GM23338 (cell line): Measurements from ENCODE around the gene MAN2A2. TPM values are rescaled to one million over a fixed set of nuclear protein-coding genes. Genes with fewer than 3 reads are reported as not detected.

Source experiments
- ATAC-seq: fragments of 200-7000 bp; cut with Tn5 transposase; 3 replicates; pipeline ENCODE4 v1.9.1; 2020
- DNase-seq: peaks from one replicate; pipeline ENCODE4 v3.0.0-alpha.2; 2015; ENCODE audit warnings: low spot score
- H2AFZ ChIP-seq: fragments of 200-600 bp; sonication (generic); 2 replicates; pipeline ENCODE4 v1.8.0; 2016; ENCODE audit warnings: antibody characterized with exemption, mild to moderate bottlenecking, moderate library complexity
- H3F3A ChIP-seq: fragments of 200-600 bp; sonication (generic); replicated peaks from 2 replicates; pipeline ENCODE4 v1.8.0; 2017; ENCODE audit warnings: antibody characterized with exemption, mixed run types, low read depth
- H3K27ac ChIP-seq: fragments of 200-600 bp; sonication (generic); 2 replicates; pipeline ENCODE4 v1.6.1; 2016; ENCODE audit warnings: low read depth
- H3K27me3 ChIP-seq: fragments of 200-600 bp; sonication (generic); 2 replicates; pipeline ENCODE4 v1.8.0; 2016; ENCODE audit warnings: mild to moderate bottlenecking, mixed run types, moderate library complexity; ENCODE audit not compliant: insufficient read depth
- H3K36me3 ChIP-seq: fragments of 200-600 bp; sonication (generic); 2 replicates; pipeline ENCODE4 v1.8.0; 2016; ENCODE audit warnings: mild to moderate bottlenecking; ENCODE audit not compliant: insufficient read depth
- H3K4me1 ChIP-seq: fragments of 200-600 bp; sonication (generic); 2 replicates; pipeline ENCODE4 v1.8.0; 2016; ENCODE audit warnings: mild to moderate bottlenecking, moderate library complexity; ENCODE audit not compliant: insufficient read depth
- H3K4me2 ChIP-seq: fragments of 200-600 bp; sonication (generic); 2 replicates; pipeline ENCODE4 v1.7.1; 2017; ENCODE audit warnings: mixed run types
- H3K4me3 ChIP-seq: fragments of 200-600 bp; sonication (generic); 2 replicates; pipeline ENCODE4 v1.6.1; 2016; ENCODE audit warnings: mixed run types
- H3K79me2 ChIP-seq: fragments of 200-600 bp; sonication (generic); replicated peaks from 2 replicates; pipeline ENCODE4 v1.8.0; 2017; ENCODE audit warnings: mild to moderate bottlenecking; ENCODE audit not compliant: insufficient read depth
- H3K9me2 ChIP-seq: fragments of 200-600 bp; sonication (generic); 2 replicates; pipeline ENCODE4 v1.8.0; 2017; ENCODE audit not compliant: insufficient read depth
- H4K20me1 ChIP-seq: fragments of 200-600 bp; sonication (generic); replicated peaks from 2 replicates; pipeline ENCODE4 v1.8.0; 2017; ENCODE audit warnings: mild to moderate bottlenecking; ENCODE audit not compliant: insufficient read depth
- H3K27ac Mint-ChIP-seq: 2 replicates; pipeline ENCODE4 v1.8.0; 2020; ENCODE audit warnings: inconsistent platforms, mild to moderate bottlenecking, moderate library complexity, mixed read lengths
- H3K27me3 Mint-ChIP-seq: 3 replicates; pipeline ENCODE4 v1.8.0; 2022; ENCODE audit warnings: low read depth, mild to moderate bottlenecking, moderate library complexity, mixed read lengths, inconsistent platforms; ENCODE audit not compliant: insufficient read depth, poor library complexity
- H3K36me3 Mint-ChIP-seq: 3 replicates; pipeline ENCODE4 v1.8.0; 2021; ENCODE audit warnings: low read depth, mild to moderate bottlenecking, inconsistent platforms, moderate library complexity, mixed read lengths
- H3K4me1 Mint-ChIP-seq: 3 replicates; pipeline ENCODE4 v1.8.0; 2020; ENCODE audit warnings: mild to moderate bottlenecking, inconsistent platforms, mixed read lengths
- H3K4me3 Mint-ChIP-seq: 3 replicates; pipeline ENCODE4 v1.8.0; 2021; ENCODE audit warnings: moderate library complexity, mild to moderate bottlenecking, inconsistent platforms, mixed read lengths
- H3K9me3 Mint-ChIP-seq: 3 replicates; pipeline ENCODE4 v1.8.0; 2020; ENCODE audit warnings: moderate library complexity, mild to moderate bottlenecking, inconsistent platforms, mixed read lengths
- CREB1 ChIP-seq: fragments of 250-450 bp; sonication (Bioruptor Pico); IDR thresholded peaks from 2 replicates; pipeline ENCODE4 v1.5.0; 2020; ENCODE audit warnings: low read depth, mild to moderate bottlenecking, moderate library complexity
- EZH2 ChIP-seq: fragments of 200-600 bp; sonication (generic); IDR thresholded peaks from one replicate; pipeline ENCODE4 v1.8.0; 2017; ENCODE audit warnings: antibody characterized with exemption, mild to moderate bottlenecking, low read depth; ENCODE audit not compliant: unreplicated experiment
- EZH2phosphoT487 ChIP-seq: fragments of 200-600 bp; sonication (generic); IDR thresholded peaks from one replicate; pipeline ENCODE4 v1.8.1; 2018; ENCODE audit warnings: antibody characterized with exemption; ENCODE audit not compliant: unreplicated experiment
- JUNB ChIP-seq: IDR thresholded peaks from one replicate; pipeline ENCODE4 v1.6.1; 2016; ENCODE audit warnings: antibody characterized with exemption; ENCODE audit not compliant: unreplicated experiment
- NANOG ChIP-seq: IDR thresholded peaks from 2 replicates; pipeline ENCODE4 v1.6.1; 2016; ENCODE audit warnings: antibody characterized with exemption, borderline replicate concordance
- POLR2AphosphoS5 ChIP-seq: IDR thresholded peaks from 2 replicates; pipeline ENCODE4 v1.6.1; 2016; ENCODE audit warnings: antibody characterized with exemption, low read depth
- STAT1 ChIP-seq: IDR thresholded peaks from one replicate; pipeline ENCODE4 v1.6.1; 2016; ENCODE audit warnings: antibody characterized with exemption; ENCODE audit not compliant: unreplicated experiment
- ZNF114 ChIP-seq: fragments of 250-450 bp; sonication (Bioruptor Pico); IDR thresholded peaks from 2 replicates; pipeline ENCODE4 v1.5.0; 2020; ENCODE audit warnings: mild to moderate bottlenecking, moderate library complexity
- ZNF331 ChIP-seq: fragments of 250-450 bp; sonication (Bioruptor Pico); IDR thresholded peaks from 2 replicates; pipeline ENCODE4 v1.5.0; 2020; ENCODE audit warnings: low read depth, mild to moderate bottlenecking, moderate library complexity
- polyA plus RNA-seq: library from polyadenylated mRNA; unstranded; fragments of >200 nt; fragmentation: Nextera tagmentation; extraction: Ambion mirVana; gene quantifications from 2 replicates; pipeline ENCODE4 v1.2.1, GENCODE V29; 2016
- total RNA-seq: library from RNA; depleted of rRNA; stranded (reverse); fragments of >200 nt; shearing (Covaris generic); gene quantifications from 2 replicates; pipeline ENCODE4 v1.2.3, GENCODE V29; 2014
- TF ChIP-seq, protein P1 (sequence below): IDR thresholded peaks from 2 replicates; pipeline ENCODE4 v1.6.1; 2016; ENCODE audit warnings: antibody characterized with exemption
- TF ChIP-seq, protein P2 (sequence below): fragments of 250-450 bp; sonication (Bioruptor Pico); IDR thresholded peaks from 2 replicates; pipeline ENCODE4 v1.5.0; 2020; ENCODE audit warnings: mild to moderate bottlenecking, moderate library complexity
- TF ChIP-seq, protein P3 (sequence below), 2 experiments: fragments of 200-600 bp in 1 of 2; sonication (generic) in 1 of 2; conservative IDR thresholded peaks; 2 replicates each; pipeline versions ENCODE4 v1.5.1 to v1.6.1; 2016 to 2017; ENCODE audit warnings: antibody characterized with exemption in 2 of 2, low read depth in 2 of 2, mild to moderate bottlenecking in 2 of 2, moderate library complexity in 1 of 2
- TF ChIP-seq, protein P4 (sequence below): IDR thresholded peaks from one replicate; pipeline ENCODE4 v1.6.1; 2018; ENCODE audit warnings: antibody characterized with exemption; ENCODE audit not compliant: unreplicated experiment

Gene MAN2A2
- total and polyA plus RNA-seq, 2 experiments from 2014 or later, result 8.2 to 17.1 TPM

DNA sequence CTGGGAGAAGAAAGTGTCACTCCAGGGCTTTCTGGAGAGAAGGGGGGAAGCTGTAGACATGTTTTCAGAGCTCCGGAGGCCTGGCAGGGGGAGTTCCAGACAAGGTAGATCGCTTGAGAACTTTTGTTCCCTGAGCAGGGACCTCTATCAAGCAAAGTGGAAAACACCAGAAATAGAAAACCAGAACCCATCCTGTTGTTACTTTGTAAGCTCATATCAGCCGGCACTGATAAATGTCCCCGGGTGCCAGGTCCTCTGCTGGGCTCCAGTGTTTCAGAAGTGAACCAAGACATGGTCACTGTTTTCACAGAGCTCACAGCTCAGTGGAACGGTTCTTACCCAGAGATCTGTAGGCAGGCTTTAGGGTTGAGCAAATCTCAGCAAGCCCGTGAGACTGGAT lies 15.7 kb downstream of the MAN2A2 start:
- Histone ChIP-seq H3F3A (no peaks in the 10 kb centered on the region), H3K4me1 (0 out of 2 replicates have a peak, but pooled peaks cover 6% of the 10 kb centered on the region), H4K20me1 (no peaks in the 10 kb centered on the region), H3K79me2 (no peaks in the 10 kb centered on the region), H3K4me3 (no peak overlapping the region), H3K27me3 (no peaks in the 10 kb centered on the region), H3K36me3 (no peaks in the 10 kb centered on the region), H2AFZ (no peak overlapping the region), H3K4me2 (no peak overlapping the region), H3K27ac (no peak overlapping the region), H3K9me2 (no peaks in the 10 kb centered on the region)
- DNase-seq (no peak), ATAC-seq (no peak)
- peaks cover 10% of the 10 kb centered on the region; the same call in 2 of the 3 replicates for H3K36me3 Mint-ChIP-seq
- H3K4me1 Mint-ChIP-seq, result peaks cover 11% of the 10 kb centered on the region
- no peak overlapping the region for H3K4me3 Mint-ChIP-seq
- no peaks in the 10 kb centered on the region for H3K9me3 Mint-ChIP-seq
- no peak overlapping the region for H3K27ac Mint-ChIP-seq
- peaks cover 10% of the 10 kb centered on the region for H3K27me3 Mint-ChIP-seq
- TF ChIP-seq STAT1 (no peak), POLR2AphosphoS5 (no peak), EZH2 (no peak), JUNB (no peak), EZH2phosphoT487 (no peak), NANOG (no peak), ZNF114 (CRISPR knock-in tag) (no peak), CREB1 (CRISPR knock-in tag) (no peak), ZNF331 (CRISPR knock-in tag) (no peak)
- TF ChIP-seq, protein P1, sequence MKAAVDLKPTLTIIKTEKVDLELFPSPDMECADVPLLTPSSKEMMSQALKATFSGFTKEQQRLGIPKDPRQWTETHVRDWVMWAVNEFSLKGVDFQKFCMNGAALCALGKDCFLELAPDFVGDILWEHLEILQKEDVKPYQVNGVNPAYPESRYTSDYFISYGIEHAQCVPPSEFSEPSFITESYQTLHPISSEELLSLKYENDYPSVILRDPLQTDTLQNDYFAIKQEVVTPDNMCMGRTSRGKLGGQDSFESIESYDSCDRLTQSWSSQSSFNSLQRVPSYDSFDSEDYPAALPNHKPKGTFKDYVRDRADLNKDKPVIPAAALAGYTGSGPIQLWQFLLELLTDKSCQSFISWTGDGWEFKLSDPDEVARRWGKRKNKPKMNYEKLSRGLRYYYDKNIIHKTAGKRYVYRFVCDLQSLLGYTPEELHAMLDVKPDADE, result no peak
- TF ChIP-seq, protein P2, sequence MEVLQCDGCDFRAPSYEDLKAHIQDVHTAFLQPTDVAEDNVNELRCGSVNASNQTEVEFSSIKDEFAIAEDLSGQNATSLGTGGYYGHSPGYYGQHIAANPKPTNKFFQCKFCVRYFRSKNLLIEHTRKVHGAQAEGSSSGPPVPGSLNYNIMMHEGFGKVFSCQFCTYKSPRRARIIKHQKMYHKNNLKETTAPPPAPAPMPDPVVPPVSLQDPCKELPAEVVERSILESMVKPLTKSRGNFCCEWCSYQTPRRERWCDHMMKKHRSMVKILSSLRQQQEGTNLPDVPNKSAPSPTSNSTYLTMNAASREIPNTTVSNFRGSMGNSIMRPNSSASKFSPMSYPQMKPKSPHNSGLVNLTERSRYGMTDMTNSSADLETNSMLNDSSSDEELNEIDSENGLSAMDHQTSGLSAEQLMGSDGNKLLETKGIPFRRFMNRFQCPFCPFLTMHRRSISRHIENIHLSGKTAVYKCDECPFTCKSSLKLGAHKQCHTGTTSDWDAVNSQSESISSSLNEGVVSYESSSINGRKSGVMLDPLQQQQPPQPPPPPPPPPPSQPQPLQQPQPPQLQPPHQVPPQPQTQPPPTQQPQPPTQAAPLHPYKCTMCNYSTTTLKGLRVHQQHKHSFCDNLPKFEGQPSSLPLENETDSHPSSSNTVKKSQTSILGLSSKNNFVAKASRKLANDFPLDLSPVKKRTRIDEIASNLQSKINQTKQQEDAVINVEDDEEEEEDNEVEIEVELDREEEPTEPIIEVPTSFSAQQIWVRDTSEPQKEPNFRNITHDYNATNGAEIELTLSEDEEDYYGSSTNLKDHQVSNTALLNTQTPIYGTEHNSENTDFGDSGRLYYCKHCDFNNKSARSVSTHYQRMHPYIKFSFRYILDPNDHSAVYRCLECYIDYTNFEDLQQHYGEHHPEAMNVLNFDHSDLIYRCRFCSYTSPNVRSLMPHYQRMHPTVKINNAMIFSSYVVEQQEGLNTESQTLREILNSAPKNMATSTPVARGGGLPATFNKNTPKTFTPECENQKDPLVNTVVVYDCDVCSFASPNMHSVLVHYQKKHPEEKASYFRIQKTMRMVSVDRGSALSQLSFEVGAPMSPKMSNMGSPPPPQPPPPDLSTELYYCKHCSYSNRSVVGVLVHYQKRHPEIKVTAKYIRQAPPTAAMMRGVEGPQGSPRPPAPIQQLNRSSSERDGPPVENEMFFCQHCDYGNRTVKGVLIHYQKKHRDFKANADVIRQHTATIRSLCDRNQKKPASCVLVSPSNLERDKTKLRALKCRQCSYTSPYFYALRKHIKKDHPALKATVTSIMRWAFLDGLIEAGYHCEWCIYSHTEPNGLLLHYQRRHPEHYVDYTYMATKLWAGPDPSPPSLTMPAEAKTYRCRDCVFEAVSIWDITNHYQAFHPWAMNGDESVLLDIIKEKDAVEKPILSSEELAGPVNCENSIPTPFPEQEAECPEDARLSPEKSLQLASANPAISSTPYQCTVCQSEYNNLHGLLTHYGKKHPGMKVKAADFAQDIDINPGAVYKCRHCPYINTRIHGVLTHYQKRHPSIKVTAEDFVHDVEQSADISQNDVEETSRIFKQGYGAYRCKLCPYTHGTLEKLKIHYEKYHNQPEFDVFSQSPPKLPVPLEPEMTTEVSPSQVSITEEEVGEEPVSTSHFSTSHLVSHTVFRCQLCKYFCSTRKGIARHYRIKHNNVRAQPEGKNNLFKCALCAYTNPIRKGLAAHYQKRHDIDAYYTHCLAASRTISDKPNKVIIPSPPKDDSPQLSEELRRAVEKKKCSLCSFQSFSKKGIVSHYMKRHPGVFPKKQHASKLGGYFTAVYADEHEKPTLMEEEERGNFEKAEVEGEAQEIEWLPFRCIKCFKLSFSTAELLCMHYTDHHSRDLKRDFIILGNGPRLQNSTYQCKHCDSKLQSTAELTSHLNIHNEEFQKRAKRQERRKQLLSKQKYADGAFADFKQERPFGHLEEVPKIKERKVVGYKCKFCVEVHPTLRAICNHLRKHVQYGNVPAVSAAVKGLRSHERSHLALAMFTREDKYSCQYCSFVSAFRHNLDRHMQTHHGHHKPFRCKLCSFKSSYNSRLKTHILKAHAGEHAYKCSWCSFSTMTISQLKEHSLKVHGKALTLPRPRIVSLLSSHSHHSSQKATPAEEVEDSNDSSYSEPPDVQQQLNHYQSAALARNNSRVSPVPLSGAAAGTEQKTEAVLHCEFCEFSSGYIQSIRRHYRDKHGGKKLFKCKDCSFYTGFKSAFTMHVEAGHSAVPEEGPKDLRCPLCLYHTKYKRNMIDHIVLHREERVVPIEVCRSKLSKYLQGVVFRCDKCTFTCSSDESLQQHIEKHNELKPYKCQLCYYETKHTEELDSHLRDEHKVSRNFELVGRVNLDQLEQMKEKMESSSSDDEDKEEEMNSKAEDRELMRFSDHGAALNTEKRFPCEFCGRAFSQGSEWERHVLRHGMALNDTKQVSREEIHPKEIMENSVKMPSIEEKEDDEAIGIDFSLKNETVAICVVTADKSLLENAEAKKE (CRISPR knock-in tag), result no peak
- TF ChIP-seq, protein P3, sequence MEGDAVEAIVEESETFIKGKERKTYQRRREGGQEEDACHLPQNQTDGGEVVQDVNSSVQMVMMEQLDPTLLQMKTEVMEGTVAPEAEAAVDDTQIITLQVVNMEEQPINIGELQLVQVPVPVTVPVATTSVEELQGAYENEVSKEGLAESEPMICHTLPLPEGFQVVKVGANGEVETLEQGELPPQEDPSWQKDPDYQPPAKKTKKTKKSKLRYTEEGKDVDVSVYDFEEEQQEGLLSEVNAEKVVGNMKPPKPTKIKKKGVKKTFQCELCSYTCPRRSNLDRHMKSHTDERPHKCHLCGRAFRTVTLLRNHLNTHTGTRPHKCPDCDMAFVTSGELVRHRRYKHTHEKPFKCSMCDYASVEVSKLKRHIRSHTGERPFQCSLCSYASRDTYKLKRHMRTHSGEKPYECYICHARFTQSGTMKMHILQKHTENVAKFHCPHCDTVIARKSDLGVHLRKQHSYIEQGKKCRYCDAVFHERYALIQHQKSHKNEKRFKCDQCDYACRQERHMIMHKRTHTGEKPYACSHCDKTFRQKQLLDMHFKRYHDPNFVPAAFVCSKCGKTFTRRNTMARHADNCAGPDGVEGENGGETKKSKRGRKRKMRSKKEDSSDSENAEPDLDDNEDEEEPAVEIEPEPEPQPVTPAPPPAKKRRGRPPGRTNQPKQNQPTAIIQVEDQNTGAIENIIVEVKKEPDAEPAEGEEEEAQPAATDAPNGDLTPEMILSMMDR (conservative IDR thresholded peaks at IDR 0.05; ENCODE audit: low read depth in 2 of 2), result no peak
- TF ChIP-seq, protein P4, sequence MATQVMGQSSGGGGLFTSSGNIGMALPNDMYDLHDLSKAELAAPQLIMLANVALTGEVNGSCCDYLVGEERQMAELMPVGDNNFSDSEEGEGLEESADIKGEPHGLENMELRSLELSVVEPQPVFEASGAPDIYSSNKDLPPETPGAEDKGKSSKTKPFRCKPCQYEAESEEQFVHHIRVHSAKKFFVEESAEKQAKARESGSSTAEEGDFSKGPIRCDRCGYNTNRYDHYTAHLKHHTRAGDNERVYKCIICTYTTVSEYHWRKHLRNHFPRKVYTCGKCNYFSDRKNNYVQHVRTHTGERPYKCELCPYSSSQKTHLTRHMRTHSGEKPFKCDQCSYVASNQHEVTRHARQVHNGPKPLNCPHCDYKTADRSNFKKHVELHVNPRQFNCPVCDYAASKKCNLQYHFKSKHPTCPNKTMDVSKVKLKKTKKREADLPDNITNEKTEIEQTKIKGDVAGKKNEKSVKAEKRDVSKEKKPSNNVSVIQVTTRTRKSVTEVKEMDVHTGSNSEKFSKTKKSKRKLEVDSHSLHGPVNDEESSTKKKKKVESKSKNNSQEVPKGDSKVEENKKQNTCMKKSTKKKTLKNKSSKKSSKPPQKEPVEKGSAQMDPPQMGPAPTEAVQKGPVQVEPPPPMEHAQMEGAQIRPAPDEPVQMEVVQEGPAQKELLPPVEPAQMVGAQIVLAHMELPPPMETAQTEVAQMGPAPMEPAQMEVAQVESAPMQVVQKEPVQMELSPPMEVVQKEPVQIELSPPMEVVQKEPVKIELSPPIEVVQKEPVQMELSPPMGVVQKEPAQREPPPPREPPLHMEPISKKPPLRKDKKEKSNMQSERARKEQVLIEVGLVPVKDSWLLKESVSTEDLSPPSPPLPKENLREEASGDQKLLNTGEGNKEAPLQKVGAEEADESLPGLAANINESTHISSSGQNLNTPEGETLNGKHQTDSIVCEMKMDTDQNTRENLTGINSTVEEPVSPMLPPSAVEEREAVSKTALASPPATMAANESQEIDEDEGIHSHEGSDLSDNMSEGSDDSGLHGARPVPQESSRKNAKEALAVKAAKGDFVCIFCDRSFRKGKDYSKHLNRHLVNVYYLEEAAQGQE, result no peak
